Measurements from ENCODE around the gene MYO16.

- TF ChIP-seq CTCF (IDR thresholded peaks at IDR 0.05; ENCODE audit: low read depth, low read length, poor library complexity, severe bottlenecking) (no peak), EZH2phosphoT487 (IDR thresholded peaks at IDR 0.05; ENCODE audit: borderline replicate concordance, low read length) (no peak)
These were observed 395.2 kb downstream of the MYO16 start for GRCh38 chr13:109024611-109025010.
